Mammary epithelial cell (primary cell): ENCODE data around the gene MAPK10.

Source experiments
- EZH2 ChIP-seq: IDR thresholded peaks from 2 replicates; pipeline ENCODE4 v1.6.1; 2012; ENCODE audit warnings: low read length, inconsistent platforms, borderline replicate concordance
- TF ChIP-seq, protein P1 (sequence below), 2 donors: IDR thresholded peaks in 1 of 2; conservative IDR thresholded peaks in 1 of 2; 2 replicates each; pipeline ENCODE4 v1.5.1; 2011 to 2012; ENCODE audit warnings: inconsistent platforms in 2 of 2, low read length in 2 of 2, mild to moderate bottlenecking in 2 of 2, control low read depth in 1 of 2, low read depth in 1 of 2; ENCODE audit not compliant: insufficient read depth in 1 of 2; ENCODE audit errors: extremely low read depth in 1 of 2

DNA sequence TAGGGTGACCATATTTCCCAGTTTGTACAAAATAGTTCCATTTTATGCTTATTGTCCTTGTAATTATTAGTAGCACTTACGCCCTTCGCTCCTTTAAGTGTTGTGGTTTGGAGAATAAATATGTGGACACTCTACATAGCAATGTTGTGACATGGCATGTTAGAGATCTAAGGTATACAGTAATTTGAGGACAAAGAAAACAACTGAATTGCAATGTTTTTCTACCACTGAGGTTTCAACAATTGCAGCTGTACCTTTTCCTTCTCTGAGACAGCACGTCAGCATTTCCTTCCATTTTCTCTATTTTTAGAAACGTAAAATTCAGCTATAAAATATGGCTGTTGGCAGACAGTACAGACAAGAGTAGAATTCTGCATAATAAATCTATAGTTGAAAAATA lies 323.1 kb downstream of the MAPK10 start:
- no peak for TF ChIP-seq EZH2
- TF ChIP-seq, protein P1, sequence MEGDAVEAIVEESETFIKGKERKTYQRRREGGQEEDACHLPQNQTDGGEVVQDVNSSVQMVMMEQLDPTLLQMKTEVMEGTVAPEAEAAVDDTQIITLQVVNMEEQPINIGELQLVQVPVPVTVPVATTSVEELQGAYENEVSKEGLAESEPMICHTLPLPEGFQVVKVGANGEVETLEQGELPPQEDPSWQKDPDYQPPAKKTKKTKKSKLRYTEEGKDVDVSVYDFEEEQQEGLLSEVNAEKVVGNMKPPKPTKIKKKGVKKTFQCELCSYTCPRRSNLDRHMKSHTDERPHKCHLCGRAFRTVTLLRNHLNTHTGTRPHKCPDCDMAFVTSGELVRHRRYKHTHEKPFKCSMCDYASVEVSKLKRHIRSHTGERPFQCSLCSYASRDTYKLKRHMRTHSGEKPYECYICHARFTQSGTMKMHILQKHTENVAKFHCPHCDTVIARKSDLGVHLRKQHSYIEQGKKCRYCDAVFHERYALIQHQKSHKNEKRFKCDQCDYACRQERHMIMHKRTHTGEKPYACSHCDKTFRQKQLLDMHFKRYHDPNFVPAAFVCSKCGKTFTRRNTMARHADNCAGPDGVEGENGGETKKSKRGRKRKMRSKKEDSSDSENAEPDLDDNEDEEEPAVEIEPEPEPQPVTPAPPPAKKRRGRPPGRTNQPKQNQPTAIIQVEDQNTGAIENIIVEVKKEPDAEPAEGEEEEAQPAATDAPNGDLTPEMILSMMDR (conservative IDR thresholded peaks at IDR 0.05 in 1 of 2, IDR thresholded peaks at IDR 0.05 in 1 of 2; ENCODE audit: extremely low read depth in 1 of 2, insufficient read depth in 1 of 2, low read depth in 1 of 2, low read length in 2 of 2): no peak
